GM18499 (cell line): Measurements from ENCODE around the gene TMBIM6.

Experiments
- ATAC-seq: cut with Tn5 transposase; IDR thresholded peaks from one replicate; pipeline ENCODE4 v1.9.1; 2021; ENCODE audit warnings: moderate number of reproducible peaks; ENCODE audit not compliant: insufficient read depth, unreplicated experiment

Gene TMBIM6

DNA sequence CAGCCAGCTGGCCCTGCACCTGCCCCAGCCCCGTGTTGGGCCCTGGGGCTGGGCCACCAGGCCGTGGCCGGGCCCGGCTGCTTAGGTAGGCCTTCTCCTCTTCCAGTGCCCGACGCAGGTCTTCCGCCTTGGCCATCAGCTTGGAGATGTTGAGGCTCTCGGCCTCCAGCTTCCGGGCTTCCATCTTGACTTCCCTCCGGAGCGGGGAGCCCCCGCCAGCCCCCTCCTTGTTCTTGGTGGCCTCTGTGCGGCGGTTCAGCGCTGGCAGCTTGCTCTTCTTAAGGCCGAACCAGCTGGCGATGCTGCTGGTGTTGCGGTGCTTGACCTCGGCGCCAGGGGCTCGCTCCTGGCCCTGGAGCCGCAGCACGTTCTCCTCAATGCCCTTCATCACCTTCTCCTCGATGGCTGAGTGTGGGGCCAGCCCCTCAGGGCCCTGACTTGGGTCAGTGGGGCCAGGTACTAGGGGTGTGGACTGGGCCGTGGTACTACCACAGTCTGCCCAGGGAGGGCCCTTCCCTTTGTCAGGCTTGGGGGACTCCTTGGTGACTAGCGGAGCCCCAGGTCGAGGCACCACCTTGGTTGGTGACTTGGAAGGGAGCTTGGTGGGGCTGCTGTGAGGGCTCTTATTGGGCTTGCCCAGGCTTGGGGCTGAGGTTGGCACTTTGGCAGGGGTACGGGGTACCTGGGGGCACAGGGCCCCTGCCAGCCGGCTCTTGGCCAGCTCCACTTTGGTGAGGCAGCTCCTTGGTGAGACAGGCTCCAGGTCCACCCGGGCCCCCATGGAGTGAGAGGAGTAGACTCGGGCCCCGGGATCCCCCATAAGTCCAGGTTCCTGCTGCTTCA, 53.7 kb downstream of the TMBIM6 start:
- ATAC-seq, result no peak

DNA sequence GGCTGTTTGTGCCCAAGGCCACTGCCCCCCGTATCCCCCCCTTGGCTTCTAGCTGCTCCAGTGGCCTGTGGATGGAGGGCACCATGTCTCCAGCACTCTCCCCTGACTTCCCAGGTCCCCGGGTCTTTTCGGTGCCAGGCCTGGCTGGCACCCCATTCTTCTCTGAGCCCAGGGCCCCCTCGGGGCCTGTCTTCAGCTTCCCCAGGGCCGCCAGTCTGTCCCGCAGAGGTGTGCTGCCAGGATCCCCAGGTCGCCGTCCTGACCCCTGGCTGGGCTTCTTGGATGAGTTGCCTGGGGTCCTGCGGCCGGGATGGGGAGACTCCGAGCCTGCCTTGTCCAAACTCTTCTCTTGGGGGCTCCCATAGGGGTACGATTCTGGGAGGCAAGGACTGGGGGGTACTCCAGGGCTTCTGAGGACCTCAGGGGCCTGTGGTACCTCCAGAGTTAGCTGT, 54.3 kb downstream of the TMBIM6 start:
- ATAC-seq, result no peak

DNA sequence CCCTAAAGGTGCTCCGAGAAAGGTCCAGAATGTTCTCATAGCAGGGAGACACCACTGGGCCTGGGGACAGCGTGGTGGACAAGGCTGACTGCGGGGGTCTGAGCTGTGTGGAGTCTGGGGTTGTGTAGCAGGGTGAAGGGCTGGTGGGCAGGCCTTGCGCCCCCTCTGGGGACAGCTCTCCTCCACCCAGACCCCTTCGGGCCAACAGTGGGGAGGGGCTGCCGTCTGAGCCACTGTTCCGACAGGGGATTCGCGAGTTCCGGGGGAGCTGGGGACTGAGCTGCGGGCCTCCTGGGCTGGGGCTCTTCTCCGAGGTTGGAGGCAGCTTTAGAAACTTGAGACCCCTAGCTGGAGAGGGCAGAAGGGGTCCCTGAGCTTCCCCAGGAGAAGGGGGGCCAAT, 54.8 kb downstream of the TMBIM6 start:
- no peak for ATAC-seq

DNA sequence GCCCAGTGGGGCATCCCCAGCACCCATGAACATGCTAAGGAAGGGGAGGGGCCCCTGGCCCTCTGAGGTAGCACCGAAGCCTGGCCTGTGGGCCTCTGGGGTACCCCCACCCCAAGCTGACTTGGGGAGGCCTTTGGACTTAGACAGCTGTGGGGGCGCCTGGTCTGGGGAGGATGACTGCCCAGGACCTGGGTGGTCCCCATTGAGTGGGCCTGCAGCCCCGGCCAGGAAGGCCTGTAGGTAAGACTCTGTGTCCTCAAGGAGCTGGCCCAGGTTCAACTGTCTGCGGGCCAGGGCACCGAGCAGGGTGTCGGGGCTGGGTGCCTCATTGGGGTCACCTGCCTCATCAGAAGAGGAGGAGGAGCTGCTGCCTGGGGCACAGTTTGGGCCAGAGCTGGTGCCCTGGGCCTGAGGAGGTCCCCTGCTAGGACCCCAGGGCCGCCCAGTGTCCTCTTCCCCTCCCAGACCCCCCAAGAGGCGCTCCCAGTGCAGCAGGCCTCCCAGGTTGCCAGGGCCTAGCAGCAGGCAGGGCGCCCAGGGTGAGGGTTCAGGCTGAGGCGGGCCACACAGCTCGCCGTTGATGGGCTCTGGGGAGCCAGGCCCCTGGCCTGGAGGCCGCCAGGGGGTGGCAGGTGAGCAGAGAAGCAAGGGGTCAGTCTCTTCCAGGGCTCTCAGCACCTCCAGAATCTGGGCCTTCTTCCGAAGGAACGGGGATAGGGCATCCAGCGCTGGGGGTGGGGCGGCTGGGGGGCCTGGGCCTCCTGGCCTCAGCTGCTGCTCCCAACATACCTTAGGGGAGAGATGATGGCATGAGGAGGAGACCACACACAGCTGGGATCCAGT, 55.5 kb downstream of the TMBIM6 start:
- ATAC-seq, result no peak

DNA sequence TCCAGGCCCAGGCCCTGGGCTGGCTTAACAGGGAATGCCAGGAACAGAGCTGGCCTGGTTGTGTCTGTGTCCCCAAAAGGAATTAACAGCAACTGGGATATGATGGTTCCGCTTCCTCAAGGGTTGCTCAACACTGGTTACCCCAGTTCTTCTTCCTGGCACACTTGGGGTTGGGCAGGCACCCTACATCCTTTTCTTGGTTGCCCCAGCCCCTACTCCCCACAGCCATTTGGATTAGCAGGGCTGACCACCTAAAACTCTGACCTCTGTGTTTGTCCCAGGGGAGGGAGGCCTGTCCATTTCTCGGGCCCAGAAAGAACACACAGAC, 56.1 kb downstream of the TMBIM6 start:
- no peak for ATAC-seq

DNA sequence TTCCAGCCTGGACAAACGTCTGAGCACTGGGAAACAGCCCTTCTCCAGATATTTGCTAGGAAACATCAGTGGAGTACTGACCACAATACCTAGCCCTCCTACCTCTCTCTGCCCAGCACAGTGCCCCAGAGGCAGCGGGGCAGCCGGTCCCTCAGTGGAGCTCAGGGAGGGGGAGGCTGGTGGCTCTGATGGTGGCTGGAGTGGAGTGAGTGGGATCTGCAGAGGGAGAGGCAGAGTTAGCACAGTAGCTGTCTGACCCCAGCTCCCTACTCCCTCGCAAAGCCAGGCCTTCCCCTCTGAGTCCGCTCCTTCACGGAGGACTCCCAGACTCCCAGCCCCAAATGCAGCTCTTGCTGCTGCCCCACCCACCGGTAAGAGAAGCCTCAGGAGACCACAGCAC, 56.9 kb downstream of the TMBIM6 start:
- no peak for ATAC-seq

DNA sequence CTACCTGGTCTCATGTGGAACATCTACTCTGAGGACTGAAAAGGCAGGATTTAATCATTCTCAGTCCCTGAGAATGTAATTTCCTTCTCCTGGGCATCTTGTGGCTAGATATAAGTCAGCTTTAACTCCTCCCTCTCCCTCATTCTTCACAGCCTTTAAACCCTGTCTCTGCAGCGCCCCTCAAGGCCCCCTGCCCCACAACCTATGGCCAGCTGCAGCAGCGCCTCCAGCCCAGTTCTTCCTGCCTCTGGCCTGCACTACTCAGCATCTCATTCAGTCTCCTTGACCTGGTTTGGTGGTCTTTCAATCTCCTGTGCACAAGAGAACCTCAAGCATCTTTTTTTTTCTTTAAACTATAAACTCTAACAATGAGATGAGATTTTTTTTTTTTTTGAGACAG, 57.6 kb downstream of the TMBIM6 start:
- ATAC-seq, result no peak

DNA sequence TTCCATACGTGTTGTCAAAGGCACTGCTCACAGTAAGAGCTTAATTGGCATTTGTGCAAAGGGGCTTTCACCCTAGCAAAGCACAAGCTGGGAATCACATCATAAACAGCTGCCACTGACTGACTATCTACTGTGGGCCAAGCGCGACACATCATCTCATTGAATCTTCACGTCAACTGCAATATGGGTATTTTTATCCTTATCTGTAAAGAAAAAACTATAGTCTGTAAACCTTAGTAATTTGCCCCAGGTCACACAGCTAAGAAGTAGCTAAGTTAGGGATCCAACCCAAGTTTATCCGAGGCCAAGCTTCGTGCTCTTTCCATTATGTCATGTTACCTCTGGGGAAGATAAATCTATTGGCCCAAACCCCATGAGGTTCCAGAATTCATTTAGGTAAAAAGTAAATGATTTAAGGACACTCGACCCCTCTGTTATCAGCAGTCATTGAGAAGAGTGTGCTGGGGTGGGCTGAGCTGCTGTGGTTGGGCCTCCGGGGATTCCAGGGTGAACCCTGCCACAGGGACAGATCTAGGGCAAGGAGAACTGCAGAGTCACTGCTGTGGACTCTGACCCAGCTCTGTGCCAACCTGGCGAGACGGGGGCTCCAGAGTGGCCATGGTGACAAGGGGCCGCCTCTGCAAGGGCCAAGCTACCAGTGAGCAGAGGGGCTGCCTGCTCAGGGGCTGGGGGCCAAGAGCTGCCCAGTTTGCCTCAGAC, 59.2 kb downstream of the TMBIM6 start:
- no peak for ATAC-seq

DNA sequence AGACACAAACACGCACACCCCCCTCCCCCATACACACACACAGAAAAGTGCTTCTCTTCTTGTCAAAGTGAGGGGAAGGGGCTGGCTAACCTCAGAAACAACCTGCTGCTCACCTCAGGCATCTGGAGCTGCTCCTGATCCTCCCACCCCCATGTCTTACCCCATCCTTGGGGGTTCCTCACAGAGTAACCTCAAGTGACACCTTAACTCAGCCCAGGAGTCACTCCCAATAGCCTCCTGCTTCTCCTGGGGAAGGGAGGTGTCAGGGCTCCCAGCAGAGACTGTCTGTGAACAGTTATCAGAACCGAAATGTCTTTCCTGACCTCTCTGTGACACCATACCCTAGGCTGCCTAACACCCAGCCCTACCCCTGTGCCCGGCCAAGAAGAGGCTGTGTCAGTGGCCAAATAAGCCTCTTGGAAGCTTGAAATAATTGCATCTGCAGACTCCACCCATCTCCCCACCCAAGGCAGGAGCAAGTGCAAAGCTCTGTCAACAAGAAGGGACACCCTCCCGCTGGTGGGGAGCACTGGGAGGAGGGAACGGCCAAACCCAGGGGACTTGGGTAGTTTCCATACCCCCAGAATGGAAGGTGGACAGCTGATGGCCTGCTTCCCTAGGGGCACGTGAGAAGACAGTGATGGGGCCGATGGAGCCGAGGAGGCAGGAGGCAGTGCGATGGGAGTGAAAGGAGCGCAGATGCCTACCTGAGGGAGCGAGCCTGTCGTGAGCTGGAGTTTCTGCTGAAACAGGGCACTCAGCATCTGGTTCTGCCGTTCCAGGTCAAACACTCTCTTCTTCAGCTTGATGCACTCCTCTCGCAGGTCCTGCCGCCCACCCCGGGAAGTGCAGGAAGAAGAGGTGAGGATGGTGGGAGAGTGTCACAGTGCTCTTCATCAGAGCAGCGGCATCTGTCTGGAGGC, 60.0 kb downstream of the TMBIM6 start:
- ATAC-seq, result no peak

DNA sequence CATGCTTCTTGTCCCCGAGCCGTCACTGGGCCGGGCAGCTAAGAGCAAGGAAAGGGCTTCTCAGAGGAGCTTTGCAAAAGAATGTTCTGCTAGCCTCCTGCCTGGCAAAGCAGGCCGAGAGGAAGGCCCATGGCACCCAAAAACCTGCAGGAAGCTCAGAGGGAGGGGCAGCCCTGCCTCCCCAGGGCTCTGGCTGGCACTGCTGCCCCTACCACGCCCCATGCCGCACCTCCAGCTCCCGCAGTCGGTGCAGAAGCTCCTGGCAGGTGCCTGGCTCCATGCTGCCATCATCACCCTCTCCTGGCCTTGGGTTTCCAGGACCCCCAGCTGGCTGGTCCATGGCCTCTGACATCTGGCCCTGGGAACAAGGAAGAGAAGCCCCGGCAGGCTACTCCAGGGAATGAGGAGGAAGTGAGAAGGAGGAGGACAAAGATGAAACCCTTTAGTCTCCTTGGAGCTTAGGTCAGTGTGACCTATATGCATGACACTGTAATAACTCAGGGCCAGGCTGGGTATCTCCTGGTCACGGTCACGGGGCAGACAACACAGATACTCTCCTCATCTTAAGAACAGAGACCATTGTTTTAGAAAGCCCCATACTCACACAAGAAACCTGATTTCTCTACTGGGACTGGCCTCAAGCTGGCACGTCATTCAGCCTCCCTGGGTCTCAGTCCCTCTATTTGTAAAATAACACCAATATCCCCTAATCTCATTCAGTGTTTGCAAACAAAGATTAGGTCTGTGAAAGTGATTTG, 62.5 kb downstream of the TMBIM6 start:
- ATAC-seq, result no peak

DNA sequence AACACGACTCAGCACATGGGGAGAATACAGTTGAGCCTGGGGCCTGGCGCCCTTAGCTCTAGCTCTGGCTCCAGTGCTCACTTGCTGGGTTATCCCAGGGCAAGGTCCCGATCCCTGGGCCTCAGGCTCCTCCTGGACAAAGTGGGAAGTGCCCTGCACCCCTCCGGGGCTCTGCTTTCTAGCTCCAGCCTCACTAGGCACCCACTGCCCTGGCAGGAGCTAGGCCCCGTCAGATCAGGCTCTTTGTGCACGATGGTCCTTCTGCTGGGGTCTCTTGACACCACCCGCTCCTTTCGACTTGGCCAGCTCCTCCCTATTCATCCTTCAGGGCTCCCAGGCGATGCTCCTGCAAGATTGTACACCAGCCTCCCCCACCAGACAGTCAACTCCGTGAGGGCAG, 63.5 kb downstream of the TMBIM6 start:
- no peak for ATAC-seq

DNA sequence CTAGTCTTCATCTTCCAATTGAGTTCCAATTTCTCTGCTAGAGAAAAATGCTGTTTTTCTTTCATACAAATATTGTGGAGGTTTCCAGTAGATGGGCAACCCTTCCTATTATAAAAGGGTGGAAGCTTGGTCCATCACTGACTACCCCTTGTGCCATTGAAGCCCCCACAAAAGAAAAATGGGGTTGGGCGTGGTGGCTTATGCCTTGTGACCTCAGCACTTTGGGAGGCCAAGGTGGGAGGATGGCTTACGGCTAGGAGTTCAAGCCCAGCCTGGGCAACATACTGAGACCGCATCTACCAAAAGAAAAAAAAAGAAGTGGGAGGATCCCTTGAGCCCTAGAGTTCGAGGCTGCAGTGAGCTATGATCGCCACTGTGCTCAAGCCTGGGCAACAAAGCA, 64.1 kb downstream of the TMBIM6 start:
- ATAC-seq, result no peak

DNA sequence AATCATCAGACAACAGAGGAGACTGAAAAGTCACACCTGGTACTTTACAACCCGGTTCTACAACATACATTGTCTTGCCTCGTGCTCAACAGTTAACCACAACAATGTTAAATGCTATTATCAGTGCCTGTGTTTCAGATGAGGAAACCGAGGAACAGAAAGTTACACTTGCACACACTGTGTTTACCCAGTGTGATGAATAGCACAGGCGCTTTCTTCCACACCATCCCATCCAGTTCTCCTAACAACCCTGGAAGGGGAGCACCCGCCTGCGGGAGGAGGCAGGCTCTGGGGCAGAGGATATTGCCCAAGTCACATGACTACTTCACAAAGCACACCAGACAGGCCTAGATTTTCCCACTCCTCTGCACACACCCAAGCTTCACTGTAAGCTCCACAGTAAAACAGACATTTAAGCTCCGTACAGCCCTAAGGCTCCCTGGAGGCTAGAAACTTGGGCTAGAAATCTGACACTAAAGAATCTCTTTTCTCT, 65.0 kb downstream of the TMBIM6 start:
- no peak for ATAC-seq

DNA sequence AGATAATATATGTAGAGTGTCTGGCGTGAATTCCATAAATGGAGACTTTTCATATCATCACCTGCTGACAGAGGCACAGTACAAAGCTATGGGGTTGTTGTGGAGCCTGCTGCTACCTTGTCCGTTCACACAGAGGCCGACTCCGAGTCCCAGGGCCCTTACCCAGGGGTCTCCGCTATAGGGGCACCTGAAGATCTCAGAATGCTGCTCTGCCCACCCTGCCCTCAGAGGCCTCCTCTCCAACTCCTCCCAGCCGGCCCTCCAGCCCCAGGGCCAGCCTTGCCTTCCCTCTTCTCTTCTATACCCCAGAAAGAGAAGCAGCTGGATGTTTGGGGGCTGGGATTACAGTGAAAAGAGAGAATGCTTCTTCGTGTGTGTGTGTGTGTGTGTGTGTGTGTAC, 65.5 kb downstream of the TMBIM6 start:
- no peak for ATAC-seq

DNA sequence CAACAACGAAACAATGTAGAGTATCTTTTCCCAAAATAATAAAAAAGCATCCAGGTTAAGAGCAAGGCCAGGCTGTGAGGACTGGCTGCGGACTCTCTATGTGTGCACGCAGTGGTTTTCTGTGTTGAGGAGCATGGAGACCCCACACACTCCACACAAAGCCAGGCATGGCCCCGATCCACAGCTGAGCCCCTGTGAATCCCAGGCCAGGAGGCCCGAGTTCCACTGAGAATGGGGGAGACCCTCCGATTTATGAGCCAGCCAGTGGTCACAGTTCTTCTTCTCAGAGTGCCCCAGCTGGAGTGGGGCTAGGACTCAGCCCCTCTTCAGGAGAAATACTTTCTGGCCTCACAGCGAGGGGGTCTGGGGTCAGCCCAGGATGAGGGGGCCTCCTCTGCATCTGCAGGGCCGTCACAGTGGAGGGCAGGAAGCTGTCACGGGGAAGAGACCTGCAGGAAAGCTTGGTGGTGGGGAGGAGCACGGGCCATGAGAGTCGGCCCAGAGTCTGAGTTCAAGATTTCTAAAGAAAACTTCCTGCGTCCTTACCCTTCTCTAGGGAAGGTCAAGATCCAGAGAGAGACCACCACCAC, 66.7 kb downstream of the TMBIM6 start:
- no peak for ATAC-seq

DNA sequence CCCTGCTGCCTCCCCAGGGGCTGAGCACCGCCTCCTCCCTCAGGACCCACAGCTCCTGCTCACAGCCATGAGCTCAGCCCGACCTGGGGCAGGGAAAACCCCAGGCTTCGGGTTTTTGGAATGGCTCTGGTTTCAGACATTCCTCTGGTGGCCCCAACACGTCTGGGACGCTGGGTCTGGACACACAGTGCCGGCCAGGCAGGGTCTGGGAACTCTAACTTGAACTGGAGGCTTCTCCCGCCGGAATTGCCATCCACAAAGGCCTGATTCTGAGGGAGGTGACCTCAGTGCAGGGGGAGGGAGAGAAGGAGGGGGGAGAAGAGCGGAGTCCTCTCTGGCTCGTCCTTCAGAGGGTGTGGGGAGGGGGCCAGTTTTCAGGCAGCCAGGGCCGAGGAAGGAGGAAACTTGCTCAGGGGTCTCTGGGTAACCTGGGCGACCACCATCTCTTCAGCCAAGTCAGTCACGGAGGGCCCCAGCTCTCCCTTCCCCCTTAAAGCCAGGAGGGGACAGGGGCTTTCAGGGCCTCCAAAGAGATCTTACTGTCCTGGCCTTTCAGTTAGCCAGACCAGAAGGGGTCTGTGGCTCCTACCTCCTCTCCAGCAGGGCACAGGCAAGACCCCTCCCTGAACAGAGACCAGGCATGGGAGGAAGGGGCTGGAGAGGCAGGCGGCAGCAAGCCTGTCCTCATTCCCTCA, 67.5 kb downstream of the TMBIM6 start:
- ATAC-seq, result no peak

DNA sequence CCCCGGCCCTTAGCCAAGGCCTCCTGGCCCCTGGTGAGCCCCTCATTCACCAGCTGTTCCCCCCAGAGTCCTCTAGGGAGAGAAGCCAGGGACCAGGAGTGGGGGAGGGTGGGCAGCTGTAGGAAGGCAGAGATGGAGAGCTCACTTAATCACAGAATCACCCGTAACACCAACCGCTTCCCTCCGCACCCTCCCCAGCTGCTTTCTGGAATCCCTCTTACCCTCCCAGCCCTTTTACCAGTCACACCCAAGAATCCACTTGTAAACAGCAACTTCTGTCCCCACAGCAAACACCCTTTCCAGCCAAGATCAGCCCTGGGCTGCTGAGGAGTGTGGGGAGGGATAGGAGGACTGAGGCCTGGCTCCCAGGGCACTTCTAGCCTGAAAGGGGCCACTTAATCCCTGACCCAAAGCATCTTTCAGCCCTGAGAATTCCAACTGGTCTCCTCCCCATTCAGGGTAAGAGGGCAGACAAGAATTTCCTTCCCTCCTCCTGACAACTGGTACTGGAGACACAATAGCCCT, 68.1 kb downstream of the TMBIM6 start:
- no peak for ATAC-seq

DNA sequence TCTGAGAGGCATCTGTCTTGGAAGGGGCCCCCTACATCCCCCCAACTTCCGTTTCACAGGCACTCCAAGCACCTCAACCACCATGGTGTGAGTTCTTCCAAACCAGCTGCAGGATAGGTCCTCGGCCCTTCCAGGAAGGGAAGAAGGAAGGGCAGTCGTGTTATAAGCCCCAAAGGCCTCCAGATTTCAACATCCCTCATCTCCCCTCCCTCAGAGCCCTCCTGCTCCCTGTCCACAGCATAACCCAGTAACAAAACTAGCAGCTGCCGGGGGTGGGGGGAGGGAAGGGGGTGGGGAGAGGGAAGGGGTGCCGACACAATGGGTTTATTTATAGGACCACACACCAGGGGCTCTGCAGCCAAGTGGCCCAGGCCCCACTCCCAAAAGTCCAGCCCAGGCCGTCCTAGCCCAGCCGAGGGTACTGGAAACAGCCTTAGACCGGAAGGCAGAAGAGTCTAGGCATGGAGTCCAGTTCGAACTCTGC, 68.6 kb downstream of the TMBIM6 start:
- ATAC-seq, result no peak
